Body of pancreas (tissue), 4 donors: Measurements from ENCODE around the gene SLC25A6. TPM values are rescaled to one million over a fixed set of nuclear protein-coding genes. Genes with fewer than 3 reads are reported as not detected.

Experiments
- ATAC-seq: fragments of 150-250 bp; one replicate; pipeline ENCODE4 v1.9.1; 2016
- DNase-seq, 4 donors: peaks; one replicate each; pipeline ENCODE4 v3.0.0-alpha.2; 2019
- H3K27ac ChIP-seq, 4 donors: fragments of 200-600 bp; sonication (generic); 1 replicate in 3 of 4; 2 replicates in 1 of 4; pipeline versions ENCODE4 v1.5.1 to v1.6.1; 2016 to 2019; ENCODE audit warnings: mild to moderate bottlenecking in 1 of 4, mixed read lengths in 1 of 4, moderate library complexity in 1 of 4
- H3K27me3 ChIP-seq, 2 donors: fragments of 200-600 bp; sonication (generic); one replicate each; pipeline ENCODE4 v1.6.0; 2016; ENCODE audit warnings: mild to moderate bottlenecking in 1 of 2
- H3K36me3 ChIP-seq, 2 donors: fragments of 200-600 bp; sonication (generic); replicated peaks in 1 of 2; 2 replicates each; pipeline ENCODE4 v1.5.1; 2016; ENCODE audit warnings: low read depth in 2 of 2; ENCODE audit not compliant: insufficient read depth in 1 of 2
- H3K4me1 ChIP-seq: fragments of 200-600 bp; sonication (generic); one replicate; pipeline ENCODE4 v1.6.0; 2016
- H3K4me3 ChIP-seq, 2 donors: fragments of 200-600 bp; sonication (generic); 1 replicate in 1 of 2; 2 replicates in 1 of 2; pipeline ENCODE4 v1.5.1; 2016 to 2019
- H3K9me3 ChIP-seq, 3 donors: fragments of 200-600 bp; sonication (generic); 1 replicate in 2 of 3; 2 replicates in 1 of 3; pipeline ENCODE4 v1.5.1; 2016
- POLR2A ChIP-seq, 3 donors: fragments of 450-650 bp; IDR thresholded peaks; one replicate each; pipeline ENCODE4 v1.6.1; 2016; ENCODE audit warnings: antibody characterized with exemption in 3 of 3, mild to moderate bottlenecking in 2 of 3
- WGBS, 2 donors: methylation state at CpG; one replicate each; pipeline ENCODE4 v1.1.5; 2017; 5-methylcytosine and 5-hydroxymethylcytosine counted together
- intact Hi-C: fragments of 100-400 bp; cut with DNase I; formaldehyde crosslinking; loops from one replicate; pipeline ENCODE4 v1.15.1; 2023
- total RNA-seq, 2 donors: library from RNA; depleted of rRNA; stranded (reverse); fragments of >200 nt; gene quantifications; one replicate each; pipeline ENCODE4 v1.1.0, GENCODE V29; 2016
- TF ChIP-seq, protein P1 (sequence below), 7 experiments: fragments of 450-650 bp in 4 of 7; fragments of 200-600 bp in 3 of 7; sonication (generic) in 3 of 7; IDR thresholded peaks; one replicate each; pipeline ENCODE4 v1.5.1; 2016 to 2019; ENCODE audit warnings: antibody characterized with exemption in 7 of 7

SLC25A6 gene
- total RNA-seq, 2 donors from 2014 or later = 180 to 338 TPM

DNA sequence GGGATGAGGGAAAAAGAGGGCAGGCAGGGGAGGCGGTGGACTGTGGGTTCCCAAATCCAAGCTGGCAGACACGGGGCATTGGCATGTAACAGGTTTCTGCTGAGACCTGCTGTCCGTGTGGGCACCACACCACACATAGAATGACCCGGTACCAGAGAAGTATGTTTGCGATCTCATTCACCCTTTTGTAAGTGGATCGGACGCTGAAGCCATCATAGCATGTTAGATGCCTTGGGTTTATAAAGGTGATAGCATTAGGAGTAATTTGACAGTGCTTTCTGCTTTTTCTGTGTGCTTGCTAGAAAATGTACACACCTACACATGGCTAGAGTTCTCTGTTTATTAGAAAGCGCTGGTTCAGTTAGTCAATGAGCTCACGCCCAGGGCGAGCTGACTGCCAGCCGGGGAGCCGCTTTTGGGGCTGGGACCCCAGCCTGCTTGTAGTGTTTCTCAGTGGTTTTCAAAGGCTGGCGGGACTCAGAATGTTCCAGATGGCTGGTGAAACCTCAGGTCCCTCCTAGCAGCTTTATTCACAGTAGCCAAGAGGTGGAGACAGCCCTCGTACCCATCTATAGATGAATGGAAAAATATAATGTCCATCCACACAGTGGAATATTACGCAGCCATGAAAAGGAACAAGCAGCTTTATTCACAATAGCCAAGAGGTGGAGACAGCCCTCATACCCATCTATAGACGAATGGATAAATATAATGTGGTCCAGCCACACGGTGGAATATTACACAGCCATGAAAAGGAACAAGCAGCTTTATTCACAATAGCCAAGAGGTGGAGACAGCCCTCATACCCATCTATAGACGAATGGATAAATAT lies 54.7 kb downstream of the SLC25A6 start:
- Histone ChIP-seq H3K36me3 (no peaks in the 10 kb centered on the region), H3K27ac (peak overlapping the region in 1 of 4 donors; percentile 17), H3K4me3 (no peak overlapping the region), H3K27me3 (no peaks in the 10 kb centered on the region), H3K4me1 (no peaks in the 10 kb centered on the region), H3K9me3 (peaks cover 0 to 14% (median 0%) of the 10 kb centered on the region in 3 donors)
- TF ChIP-seq POLR2A (IDR thresholded peaks at IDR 0.05) = no peak
- TF ChIP-seq, protein P1, sequence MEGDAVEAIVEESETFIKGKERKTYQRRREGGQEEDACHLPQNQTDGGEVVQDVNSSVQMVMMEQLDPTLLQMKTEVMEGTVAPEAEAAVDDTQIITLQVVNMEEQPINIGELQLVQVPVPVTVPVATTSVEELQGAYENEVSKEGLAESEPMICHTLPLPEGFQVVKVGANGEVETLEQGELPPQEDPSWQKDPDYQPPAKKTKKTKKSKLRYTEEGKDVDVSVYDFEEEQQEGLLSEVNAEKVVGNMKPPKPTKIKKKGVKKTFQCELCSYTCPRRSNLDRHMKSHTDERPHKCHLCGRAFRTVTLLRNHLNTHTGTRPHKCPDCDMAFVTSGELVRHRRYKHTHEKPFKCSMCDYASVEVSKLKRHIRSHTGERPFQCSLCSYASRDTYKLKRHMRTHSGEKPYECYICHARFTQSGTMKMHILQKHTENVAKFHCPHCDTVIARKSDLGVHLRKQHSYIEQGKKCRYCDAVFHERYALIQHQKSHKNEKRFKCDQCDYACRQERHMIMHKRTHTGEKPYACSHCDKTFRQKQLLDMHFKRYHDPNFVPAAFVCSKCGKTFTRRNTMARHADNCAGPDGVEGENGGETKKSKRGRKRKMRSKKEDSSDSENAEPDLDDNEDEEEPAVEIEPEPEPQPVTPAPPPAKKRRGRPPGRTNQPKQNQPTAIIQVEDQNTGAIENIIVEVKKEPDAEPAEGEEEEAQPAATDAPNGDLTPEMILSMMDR (IDR thresholded peaks at IDR 0.05) = no peak
- intact Hi-C loops = no loop called here
- WGBS, 2 donors = 60 to 77% methylated on average over 11 to 18 of the region's 18 CpGs
- DNase-seq = no peak
- no peak for ATAC-seq

DNA sequence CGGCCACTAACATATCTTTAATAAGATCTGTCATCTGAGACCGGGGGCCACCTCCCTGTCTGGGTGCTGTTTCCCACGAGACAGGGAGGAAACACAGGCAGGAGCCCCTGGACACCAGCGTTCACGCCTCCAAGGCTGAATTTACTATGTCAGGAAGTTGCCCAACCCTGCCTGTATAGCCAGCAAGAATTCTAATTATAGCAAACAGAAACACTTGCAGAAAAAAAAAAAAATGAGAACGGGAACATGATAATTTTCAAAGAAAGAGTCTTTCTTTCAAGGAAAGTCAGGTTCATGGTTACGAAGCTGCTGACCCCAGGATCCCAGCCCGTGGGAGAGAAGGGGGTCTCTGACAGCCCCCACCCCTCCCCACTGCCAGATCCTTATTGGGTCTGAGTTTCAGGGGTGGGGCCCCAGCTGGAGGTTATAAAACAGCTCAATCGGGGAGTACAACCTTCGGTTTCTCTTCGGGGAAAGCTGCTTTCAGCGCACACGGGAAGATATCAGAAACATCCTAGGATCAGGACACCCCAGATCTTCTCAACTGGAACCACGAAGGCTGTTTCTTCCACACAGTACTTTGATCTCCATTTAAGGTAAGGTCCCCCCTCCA lies 55.5 kb downstream of the SLC25A6 start, which contains the start of gene IL3RA:
Gene IL3RA (plus strand): TSS at position 455 of the 613 bp plus-strand sequence. CDS start 4,981 bp downstream, outside the sequence.
- Histone ChIP-seq H3K27me3 (no peaks in the 10 kb centered on the region), H3K9me3 (peaks cover 0 to 14% (median 0%) of the 10 kb centered on the region in 3 donors), H3K27ac (peak within 1 kb of the TSS in 1 of 4 donors; percentile 17), H3K4me3 (no peak within 1 kb of the TSS), H3K36me3 (no peaks in the 10 kb centered on the region), H3K4me1 (no peaks in the 10 kb centered on the region)
- 32 to 36% methylated on average over 10 to 14 of the region's 14 CpGs for WGBS, 2 donors
- no peak for ATAC-seq
- intact Hi-C loops = no loop called here
- TF ChIP-seq POLR2A (IDR thresholded peaks at IDR 0.05) = no peak
- TF ChIP-seq, protein P1 (IDR thresholded peaks at IDR 0.05) = no peak
- DNase-seq = peak in 2 of 4 donors; percentile 14 to 74

Other genes starting within 250 kb of the SLC25A6 start
- not detected for gene CRLF2, start 179.5 kb downstream of the SLC25A6 start, total RNA-seq
- gene CSF2RA, start 123.3 kb downstream of the SLC25A6 start, total RNA-seq = 1 to 10 TPM; 2.0 to 3.4 TPM
- gene IL3RA, start 55.3 kb downstream of the SLC25A6 start, total RNA-seq = 1 to 10 TPM in 1 of 2 donors, under 1 TPM in 1; 0.78 to 1.3 TPM
- 10 to 100 TPM; 16.5 to 18.9 TPM for gene ASMTL, start 60.8 kb upstream of the SLC25A6 start, total RNA-seq
- gene P2RY8, start 145.1 kb upstream of the SLC25A6 start, total RNA-seq = under 1 TPM; 0.66 to 0.78 TPM
- gene AKAP17A, start 199.5 kb upstream of the SLC25A6 start, total RNA-seq = 100 to 1,000 TPM in 1 of 2 donors, 10 to 100 TPM in 1; 55.5 to 162 TPM
- not detected for gene ASMT, start 222.9 kb upstream of the SLC25A6 start, total RNA-seq